ENCODE results near the gene TBC1D22A. TPM values are rescaled to one million over a fixed set of nuclear protein-coding genes. Genes with fewer than 3 reads are reported as not detected.

Gene TBC1D22A
- polyA plus RNA-seq, 1 of the 3 experiments (the other 2 are of a cell fraction), result 16.5 TPM

GRCh38 chr22:47106806-47107205, 344.4 kb downstream of the TBC1D22A start:
- peaks cover 0 to 1% of the 10 kb centered on the region in 2 experiments for H3K36me3 ChIP-seq (replicated peaks in 1 of 2; ENCODE audit: control insufficient read depth in 1 of 2, insufficient read depth in 2 of 2, low read length in 1 of 2)
- 98% methylated on average over 5 of the region's 5 CpGs for WGBS (ENCODE audit: low lambda C conversion rate)
- H4K20me1 ChIP-seq (ENCODE audit: insufficient read depth), result no peaks in the 10 kb centered on the region; the same call in 1 of the 2 replicates
- no peak overlapping the region for H3K4me3 ChIP-seq (ENCODE audit: low read depth in 2 of 2, low read length in 1 of 2)
- no peak for DNase-seq
- H3K9me3 ChIP-seq, result no peaks in the 10 kb centered on the region
- H3K4me1 ChIP-seq (ENCODE audit: control insufficient read depth in 1 of 2, insufficient read depth in 2 of 2, low read depth in 1 of 2, low read length in 1 of 2), result peaks cover 0 to 5% of the 10 kb centered on the region in 2 experiments; a peak in 3 of 4 replicates
- TF ChIP-seq EZH2phosphoT487 (IDR thresholded peaks at IDR 0.05; ENCODE audit: borderline replicate concordance, low read depth) (no peak), ELF1 (IDR thresholded peaks at IDR 0.05) (no peak), YY1 (IDR thresholded peaks at IDR 0.05; ENCODE audit: low read depth) (no peak), REST (IDR thresholded peaks at IDR 0.05; ENCODE audit: low read depth, low read length) (no peak), GABPA (IDR thresholded peaks at IDR 0.05; ENCODE audit: low read depth) (no peak), FOXM1 (IDR thresholded peaks at IDR 0.05; ENCODE audit: low read depth) (no peak), FOSL2 (IDR thresholded peaks at IDR 0.05; ENCODE audit: borderline replicate concordance, low read depth) (no peak), CHD2 (IDR thresholded peaks at IDR 0.05; ENCODE audit: low read length, partially characterized antibody) (no peak), MEF2A (IDR thresholded peaks at IDR 0.05; ENCODE audit: borderline replicate concordance, low read depth) (no peak), RCOR1 (IDR thresholded peaks at IDR 0.05; ENCODE audit: low read length) (no peak), TAF1 (IDR thresholded peaks at IDR 0.05; ENCODE audit: borderline replicate concordance, low read depth, low read length) (no peak), USF2 (IDR thresholded peaks at IDR 0.05; ENCODE audit: borderline replicate concordance, low read depth, low read length) (no peak), RFX5 (IDR thresholded peaks at IDR 0.05; ENCODE audit: low read length) (no peak), FOXJ3 (CRISPR knock-in tag; IDR thresholded peaks at IDR 0.05) (no peak), MXI1 (IDR thresholded peaks at IDR 0.05; ENCODE audit: low read depth, low read length) (no peak), ZBTB33 (IDR thresholded peaks at IDR 0.05; ENCODE audit: borderline replicate concordance, low read depth) (no peak), USF1 (IDR thresholded peaks at IDR 0.05; ENCODE audit: borderline replicate concordance, low read depth) (no peak), RAD21 (IDR thresholded peaks at IDR 0.05; ENCODE audit: low read length) (no peak), SMC3 (IDR thresholded peaks at IDR 0.05; ENCODE audit: low read depth, low read length) (no peak)
- H3K9ac ChIP-seq, result no peak overlapping the region
- no peaks in the 10 kb centered on the region for H3K9me2 ChIP-seq
- peaks cover 24% of the 10 kb centered on the region for H3F3A ChIP-seq (replicated peaks; ENCODE audit: insufficient read depth)
- H3K27me3 ChIP-seq (ENCODE audit: insufficient read depth), result no peaks in the 10 kb centered on the region
- POLR2A ChIA-PET, result no interaction called here
- H3K27ac ChIP-seq (ENCODE audit: low read depth in 2 of 2, low read length in 1 of 2), result peak overlapping the region in 1 of 2 experiments; percentile 82; a peak in 2 of 4 replicates
- H3K4me2 ChIP-seq, result no peak overlapping the region
- CTCF ChIA-PET, result no interaction called here
- H2AFZ ChIP-seq (ENCODE audit: low read depth), result no peak overlapping the region
- H3K79me2 ChIP-seq (ENCODE audit: insufficient read depth), result no peaks in the 10 kb centered on the region
